Raji (cell line): ENCODE data around the gene CCBE1.

Experiments
- POLR2A ChIP-seq: IDR thresholded peaks from 2 replicates; pipeline ENCODE4 v1.6.1; 2011; ENCODE audit warnings: low read depth, low read length, control low read depth; ENCODE audit not compliant: insufficient read depth

The CCBE1 gene

DNA sequence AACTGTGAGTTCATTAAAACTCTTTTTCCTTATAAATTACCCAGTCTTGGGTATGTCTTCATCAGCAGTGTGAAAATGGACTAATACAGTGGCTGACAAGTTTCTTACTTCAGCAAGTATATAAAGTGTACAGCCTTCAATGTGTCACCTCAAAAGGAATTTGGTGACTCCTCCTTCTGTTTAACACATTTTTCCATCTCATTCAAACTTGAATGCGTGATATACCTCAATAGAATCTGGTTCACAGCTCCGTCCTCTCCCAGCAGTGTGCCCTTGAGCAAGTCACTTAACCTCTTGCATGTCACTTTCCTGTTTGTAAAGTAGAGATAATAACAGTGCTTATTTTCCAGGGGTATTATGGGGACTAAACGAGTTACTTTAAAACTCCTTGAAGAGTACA, 159.6 kb downstream of the CCBE1 start:
- TF ChIP-seq POLR2A: no peak

DNA sequence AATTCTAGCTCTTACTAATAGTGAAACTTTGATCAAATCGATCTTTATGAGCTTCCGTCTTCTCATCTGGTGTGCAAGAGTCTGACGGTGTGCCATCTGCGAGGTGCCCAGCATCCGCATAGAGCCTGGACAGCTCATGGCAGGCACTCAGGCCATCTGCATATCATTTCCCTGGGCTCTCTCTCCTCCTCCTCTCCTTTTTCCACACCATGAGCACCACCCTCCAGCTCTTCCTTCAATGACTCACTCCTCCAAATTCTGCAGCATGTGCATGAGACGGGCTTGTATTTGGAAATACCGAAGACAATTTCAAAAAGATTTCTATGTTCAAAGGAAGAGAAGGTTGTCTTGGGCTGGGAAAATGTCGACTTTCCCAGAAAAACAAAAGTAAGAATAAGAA, 161.1 kb downstream of the CCBE1 start:
- no peak for TF ChIP-seq POLR2A

DNA sequence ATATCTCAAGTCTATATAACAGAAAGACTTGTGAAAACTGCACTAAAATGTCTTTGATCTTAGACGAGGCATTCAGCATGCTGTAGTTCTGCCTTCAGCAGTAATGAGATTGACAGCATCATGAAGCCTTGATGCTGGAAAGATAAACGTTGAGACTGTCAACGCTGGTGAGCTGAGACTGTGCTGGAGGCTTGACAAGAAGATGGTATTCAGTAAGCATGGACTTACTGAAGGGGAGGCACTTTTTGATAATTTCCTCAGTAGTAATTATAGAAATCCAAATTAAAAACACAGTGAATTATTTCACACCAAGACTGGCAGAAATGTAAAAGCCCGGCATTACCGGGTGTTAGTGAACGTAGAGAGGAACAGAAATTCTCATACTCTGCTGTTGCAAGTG, 162.2 kb downstream of the CCBE1 start:
- no peak for TF ChIP-seq POLR2A

DNA sequence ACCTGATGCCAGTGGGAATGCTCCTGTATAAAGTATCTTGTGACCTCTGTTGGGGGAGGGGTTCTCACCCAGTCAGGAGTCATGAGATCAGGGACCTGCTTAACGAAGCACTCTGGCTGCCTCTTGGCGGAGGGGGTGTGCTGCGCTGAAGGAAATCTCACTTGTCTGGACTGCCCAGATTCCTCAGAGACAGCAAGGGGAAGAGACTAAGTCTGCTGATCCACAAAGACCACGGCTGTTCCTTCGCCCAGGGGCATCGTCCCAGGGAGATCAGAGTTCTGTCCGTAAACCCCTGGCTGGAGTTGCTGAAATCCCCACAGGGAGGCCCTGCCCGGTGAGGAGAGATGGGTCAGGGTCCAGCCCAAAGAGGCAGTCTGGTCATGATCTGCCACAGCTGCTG, 168.4 kb downstream of the CCBE1 start:
- no peak for TF ChIP-seq POLR2A

DNA sequence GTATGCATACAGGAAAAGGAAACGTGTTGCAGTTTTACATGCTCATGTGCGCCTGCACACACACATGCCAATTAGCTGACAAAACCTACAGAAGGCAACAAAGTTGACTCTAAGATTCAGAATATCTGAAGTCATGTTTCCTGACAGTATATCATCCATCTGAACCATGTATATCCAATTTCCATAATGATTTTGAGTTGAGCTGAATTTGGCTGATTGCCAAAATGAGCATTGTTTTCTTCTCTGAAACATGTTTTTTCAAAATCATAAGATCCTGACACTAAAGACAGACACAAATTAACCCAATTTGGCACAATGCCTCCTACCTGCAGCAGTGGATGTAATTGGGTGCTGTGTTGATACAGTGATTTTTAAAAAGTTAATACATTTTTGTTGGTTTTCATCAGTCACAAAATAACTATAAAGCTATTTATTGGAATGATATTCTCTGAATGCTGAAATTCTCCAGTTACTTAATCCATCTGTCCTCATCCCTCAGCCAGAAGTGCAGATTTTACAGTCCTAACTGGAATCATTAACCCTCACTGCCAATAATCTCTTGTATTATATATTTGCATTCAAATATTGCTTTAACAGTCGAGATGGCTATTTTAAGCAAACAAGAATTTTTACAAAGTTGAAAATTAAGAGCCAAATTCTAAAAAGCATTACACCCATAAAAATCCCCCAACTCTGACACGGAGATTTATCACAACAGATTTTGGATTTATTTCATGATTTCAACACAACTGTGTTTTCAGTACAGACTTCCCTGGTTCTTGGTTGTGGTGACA, 176.5 kb downstream of the CCBE1 start:
- TF ChIP-seq POLR2A: no peak

DNA sequence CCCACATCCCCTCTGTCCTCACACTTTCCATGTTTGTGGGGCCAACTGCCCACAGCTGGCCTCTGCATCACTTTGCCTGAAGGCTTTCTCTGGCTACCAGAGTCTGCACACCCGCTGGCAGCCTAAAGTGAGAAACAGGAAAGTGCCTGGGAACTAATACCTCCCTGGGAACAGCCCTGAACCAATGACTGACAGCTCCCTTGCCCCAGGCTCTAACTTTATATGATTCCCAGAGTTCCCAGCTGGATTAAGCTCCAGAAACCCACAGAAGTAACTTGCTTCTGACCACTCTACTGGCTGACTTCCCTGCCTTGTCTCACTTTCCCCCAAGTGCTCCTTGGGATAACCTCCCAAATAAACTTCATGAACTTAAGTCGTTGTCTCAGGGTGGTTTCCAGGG, 178.5 kb downstream of the CCBE1 start:
- TF ChIP-seq POLR2A: no peak

DNA sequence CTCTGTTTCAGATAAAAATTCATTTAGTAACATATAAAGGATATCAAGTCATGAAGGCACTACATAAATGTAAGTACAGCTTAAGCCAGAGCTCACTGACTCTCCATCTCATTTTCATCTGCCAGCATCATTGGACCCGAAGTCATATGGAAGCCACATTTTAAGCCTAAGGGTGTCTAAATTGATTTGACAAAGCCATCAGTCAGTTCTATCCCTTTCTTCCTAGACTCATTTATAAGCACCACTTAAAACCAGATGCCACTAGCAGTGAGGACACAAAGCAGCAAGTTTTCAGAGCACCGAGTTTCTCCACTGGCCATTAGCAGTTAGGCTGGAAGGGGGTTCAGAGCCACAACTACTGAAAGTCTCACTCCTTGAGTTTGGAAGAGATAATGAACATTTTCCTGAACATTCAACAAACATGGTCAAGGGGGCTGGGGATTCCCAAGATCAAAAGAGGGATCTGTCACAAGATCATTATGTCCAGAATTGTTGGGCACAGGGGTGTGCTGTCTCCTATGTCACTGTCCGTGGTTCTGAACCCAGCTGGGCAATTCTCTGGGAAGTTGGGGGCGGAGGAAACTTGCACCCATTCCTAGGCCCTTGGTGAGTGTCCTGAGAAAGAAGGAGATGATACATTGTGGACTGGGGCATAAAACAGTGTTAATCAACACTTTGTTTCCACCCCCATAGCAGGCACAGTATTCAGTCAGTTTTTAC, 179.6 kb downstream of the CCBE1 start:
- no peak for TF ChIP-seq POLR2A

DNA sequence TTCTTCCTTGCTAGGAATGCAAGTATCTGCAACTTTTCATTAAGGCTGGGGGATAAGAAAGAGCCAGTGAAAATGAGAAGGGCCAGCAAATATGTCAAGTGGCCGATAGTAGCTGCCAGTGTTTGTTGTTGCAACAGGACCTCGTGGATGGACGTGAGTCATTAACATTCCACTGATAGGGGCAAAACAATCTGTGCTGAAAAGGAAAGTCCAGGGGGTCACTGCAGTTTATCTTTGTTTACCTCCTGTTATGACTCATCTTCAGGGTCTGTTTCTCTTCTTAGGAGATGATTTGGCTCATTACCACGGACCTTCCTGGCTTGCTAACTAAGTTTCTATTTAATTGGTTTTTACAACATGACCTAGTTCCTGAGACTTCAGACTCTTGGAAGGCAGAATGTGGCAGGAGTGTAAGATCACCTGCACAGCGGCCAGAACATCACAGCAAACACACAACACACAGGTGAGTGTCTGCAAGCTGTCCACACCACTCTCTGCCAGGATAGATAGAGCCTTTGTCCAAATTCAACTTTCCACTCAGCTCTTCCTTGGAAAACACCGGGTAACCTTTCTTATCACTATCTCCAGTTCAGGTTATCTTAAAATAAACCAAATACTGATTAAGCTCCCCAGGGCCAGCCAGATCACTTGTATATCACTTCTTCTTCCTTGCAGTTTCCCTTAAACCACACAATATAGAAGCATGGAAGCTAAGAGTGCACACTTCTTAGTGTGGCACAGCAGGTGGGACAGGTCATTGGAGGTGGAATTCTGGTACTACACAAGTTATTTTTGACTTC, 180.7 kb downstream of the CCBE1 start:
- TF ChIP-seq POLR2A: no peak

DNA sequence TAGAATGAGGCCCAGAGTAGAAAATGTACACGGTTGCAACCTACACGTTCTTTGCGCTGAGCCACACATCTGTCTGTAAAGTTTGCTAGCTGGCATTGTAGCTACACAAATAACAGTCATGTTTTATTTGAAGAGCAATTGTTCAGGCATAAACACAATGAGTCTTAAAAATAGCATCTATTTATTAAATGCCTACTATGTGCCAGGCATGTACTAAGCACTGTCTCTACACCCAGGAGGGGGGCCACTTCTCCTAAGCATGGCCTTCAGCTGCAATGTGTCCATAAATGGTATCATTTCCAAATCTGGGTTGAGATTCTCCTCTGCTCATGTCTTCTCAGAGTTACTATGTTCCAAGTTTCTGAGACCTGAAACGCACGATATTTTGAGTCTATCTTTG, 182.1 kb downstream of the CCBE1 start:
- no peak for TF ChIP-seq POLR2A

DNA sequence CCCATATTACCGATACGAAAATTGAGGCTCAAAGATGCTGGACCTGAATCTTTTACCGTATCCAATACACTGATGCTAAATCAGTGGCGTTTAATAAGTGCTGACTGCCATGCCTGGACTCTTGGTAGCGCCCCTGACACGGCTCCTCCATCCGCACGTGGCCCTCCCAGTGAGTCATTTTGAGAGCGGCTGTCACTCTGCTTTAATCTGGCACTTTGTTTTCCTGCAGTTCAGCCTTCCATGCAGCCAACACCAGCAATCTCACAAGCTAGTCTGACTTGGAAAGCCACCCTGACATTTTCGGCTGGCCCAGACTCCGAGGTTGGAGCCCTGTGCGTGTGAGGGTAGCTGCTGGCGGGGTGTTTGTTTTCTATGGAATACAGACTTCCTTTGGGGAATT, 183.0 kb downstream of the CCBE1 start:
- TF ChIP-seq POLR2A: no peak

DNA sequence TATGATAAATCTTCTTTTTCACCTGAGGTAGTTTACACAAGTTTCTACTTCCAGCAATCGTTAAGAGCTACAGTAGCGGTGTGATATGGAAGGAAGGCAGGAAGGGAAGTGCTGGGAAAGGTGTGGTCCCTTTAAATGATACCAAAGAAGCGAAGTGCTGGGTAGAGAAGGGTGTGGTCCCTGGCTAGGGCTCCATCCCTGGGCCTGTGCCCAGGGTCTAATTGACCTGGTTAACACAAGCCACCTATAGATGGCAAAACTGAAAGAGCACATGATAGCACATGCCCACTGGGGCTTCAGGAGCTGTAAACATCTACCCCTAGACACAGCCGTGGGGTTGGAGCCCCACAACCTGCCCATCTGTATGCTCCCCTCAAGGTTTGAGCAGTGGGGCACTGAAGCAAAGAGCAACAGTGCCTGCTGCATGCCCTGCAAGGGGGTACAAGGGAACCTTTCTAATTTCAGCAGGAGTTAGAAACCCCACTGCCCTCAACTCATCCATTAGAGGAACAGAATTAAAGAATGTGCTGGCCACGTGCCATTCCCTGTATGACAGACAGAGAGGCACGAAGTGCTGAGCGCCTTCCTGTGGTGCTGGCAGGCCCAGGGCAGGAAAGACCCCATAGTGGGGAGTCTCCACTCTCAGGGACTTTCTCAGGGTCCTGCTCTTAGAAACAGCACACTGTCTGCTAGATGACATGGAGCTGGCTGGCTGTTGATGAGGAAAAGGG, 185.0 kb downstream of the CCBE1 start:
- no peak for TF ChIP-seq POLR2A

DNA sequence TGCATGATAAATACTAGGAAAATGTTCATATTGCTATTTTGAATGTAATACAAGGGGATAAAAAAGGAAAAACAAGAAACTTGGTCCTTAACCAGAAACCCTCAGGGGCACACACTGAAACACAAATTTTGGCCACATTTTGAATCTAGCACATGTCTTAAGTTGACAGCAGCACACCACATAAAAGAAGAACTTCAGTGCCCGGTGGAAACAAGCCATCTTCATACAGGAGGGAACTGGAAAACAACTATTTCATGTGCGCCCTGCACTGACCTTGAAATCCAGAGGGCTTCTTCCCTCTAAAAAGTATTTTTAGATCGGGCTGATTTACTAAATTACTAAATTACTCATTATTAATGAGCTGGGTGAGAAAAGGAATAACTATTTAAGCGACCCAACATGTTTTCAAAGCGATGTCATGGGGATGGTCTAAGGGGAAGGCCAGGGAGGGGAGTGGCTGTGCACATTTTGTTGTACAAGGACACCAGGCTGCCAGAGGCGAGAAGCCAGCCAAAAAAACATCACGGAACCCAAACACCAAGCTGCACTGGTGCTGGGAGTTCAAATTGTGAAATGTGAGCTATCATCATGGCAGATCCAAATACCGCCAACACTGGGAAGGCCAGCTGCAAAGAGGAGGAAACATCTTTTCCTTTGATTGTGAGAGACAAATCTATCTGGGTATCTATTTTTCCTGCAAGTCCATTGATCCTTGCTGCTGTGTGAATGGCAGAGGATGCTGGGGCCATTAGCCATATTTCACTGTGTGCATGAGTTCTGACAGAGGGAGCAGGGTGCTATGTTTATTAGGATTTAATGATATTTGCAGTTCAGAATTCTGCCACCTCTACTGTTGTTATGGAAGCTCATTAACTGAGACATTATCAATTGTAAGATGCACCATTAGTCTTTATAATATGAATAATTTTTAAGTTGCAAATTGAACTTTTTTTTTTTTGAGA, 187.5 kb downstream of the CCBE1 start:
- no peak for TF ChIP-seq POLR2A

DNA sequence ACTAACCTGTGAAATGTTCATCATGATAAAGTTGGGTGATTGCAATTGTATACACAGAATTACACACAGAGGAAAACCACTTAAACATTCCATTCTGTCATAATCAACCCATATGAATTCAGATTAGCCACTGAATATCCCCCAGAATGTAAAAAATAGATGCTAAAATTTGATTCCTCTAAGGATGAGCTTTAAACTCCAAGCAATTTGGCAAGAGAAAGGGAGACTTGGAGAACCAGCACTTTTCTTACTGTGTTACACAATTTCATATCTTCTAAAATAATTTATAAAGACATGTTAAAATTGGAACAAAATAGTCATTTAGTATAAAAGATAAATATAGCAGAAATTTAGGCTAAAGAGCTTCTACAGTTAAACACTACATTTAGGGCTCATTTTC, 191.9 kb downstream of the CCBE1 start:
- TF ChIP-seq POLR2A: no peak
